Activated T-helper 17 cell treated with anti-CD3 and anti-CD28 coated beads, Interleukin-2, amount 50 U/mL, for 72 hours (primary cell): ENCODE data around the gene PDSS2. TPM values are rescaled to one million over a fixed set of nuclear protein-coding genes. Genes with fewer than 3 reads are reported as not detected.

Source experiments
- ATAC-seq: fragments of 150-1000 bp; cut with Tn5 transposase; replicated peaks from 2 replicates; pipeline ENCODE4 v1.10.0; 2021; ENCODE audit warnings: mild to moderate bottlenecking, moderate library complexity
- H3K27ac Mint-ChIP-seq: one replicate; pipeline ENCODE4 v1.8.0; 2022; ENCODE audit warnings: mixed read lengths
- H3K27me3 Mint-ChIP-seq: one replicate; pipeline ENCODE4 v1.8.0; 2022; ENCODE audit warnings: mixed read lengths
- H3K36me3 Mint-ChIP-seq: one replicate; pipeline ENCODE4 v1.8.0; 2022; ENCODE audit warnings: low read depth, mild to moderate bottlenecking, mixed read lengths
- H3K4me1 Mint-ChIP-seq: one replicate; pipeline ENCODE4 v1.8.0; 2022; ENCODE audit warnings: mixed read lengths
- H3K4me3 Mint-ChIP-seq: one replicate; pipeline ENCODE4 v1.8.0; 2022; ENCODE audit warnings: mild to moderate bottlenecking, mixed read lengths
- H3K9me3 Mint-ChIP-seq: one replicate; pipeline ENCODE4 v1.8.0; 2022; ENCODE audit warnings: mixed read lengths
- total RNA-seq, 2 donors: library from RNA; stranded (reverse); gene quantifications; one replicate each; pipeline ENCODE4 v1.2.3, GENCODE V29; 2022

Gene PDSS2
- total RNA-seq, 2 donors from 2014 or later: 10.4 to 13.6 TPM

DNA sequence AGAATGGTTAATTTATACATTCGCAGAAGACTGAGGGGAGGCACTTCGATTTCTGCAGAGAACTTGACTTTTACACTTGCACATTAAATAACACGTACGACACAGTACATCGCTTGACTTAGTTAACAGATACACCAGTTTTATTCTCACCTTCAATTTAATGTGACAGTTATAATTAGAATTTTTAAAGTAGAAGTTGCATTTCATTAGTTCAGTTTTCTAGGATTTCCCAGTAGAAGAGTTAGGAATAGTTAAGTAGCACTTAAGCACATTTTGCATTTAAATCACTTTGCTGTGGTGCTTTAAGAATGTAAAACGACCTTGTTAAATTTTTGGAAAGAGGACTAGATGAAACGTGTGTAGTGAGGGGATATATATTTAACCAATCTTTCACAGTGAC, 342.4 kb downstream of the PDSS2 start:
- Mint-ChIP-seq H3K27me3 (peaks cover 7% of the 10 kb centered on the region), H3K27ac (no peak overlapping the region), H3K9me3 (no peaks in the 10 kb centered on the region), H3K36me3 (no peaks in the 10 kb centered on the region), H3K4me1 (no peaks in the 10 kb centered on the region), H3K4me3 (peak overlapping the region; percentile 78)
- no peak for ATAC-seq

DNA sequence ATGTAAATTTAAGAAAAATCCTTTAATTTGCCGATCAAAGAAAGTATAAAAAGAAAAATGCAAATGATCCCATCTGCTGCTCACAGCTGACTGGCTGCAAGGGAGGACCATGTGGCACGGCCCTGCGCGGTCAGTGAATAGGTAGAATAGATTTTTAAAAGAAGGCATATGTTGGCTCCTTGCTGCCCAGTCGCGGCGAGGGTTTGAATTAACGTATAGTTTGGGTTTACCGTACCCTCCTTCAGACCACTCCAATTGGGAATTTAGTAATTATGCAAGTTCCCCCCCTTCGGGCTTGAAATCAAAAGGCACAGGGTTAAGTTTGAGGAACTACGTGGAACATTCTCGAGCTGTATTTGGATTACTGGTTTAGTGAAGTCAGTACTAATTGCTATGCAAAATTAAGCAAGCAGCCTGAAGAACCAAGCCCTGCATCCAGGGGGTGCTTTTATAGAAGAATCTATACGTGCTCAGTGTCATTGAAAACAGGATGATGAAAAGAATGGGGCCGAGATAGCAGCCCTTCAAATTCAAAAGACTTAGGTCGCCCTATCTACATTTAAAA, 343.0 kb downstream of the PDSS2 start:
- Mint-ChIP-seq H3K4me3 (peak overlapping the region; percentile 78), H3K27ac (peak overlapping the region; percentile 61), H3K9me3 (no peaks in the 10 kb centered on the region), H3K4me1 (no peaks in the 10 kb centered on the region), H3K36me3 (no peaks in the 10 kb centered on the region), H3K27me3 (peaks cover 7% of the 10 kb centered on the region)
- ATAC-seq: no peak

- ATAC-seq: peak; percentile 31
- Mint-ChIP-seq H3K4me1 (no peaks in the 10 kb centered on the region), H3K4me3 (peak overlapping the region; percentile 78), H3K27ac (peak overlapping the region; percentile 61), H3K27me3 (peaks cover 7% of the 10 kb centered on the region), H3K36me3 (no peaks in the 10 kb centered on the region), H3K9me3 (no peaks in the 10 kb centered on the region)
These were observed 343.6 kb downstream of the PDSS2 start for GRCh38 chr6:107115695-107116327.

DNA sequence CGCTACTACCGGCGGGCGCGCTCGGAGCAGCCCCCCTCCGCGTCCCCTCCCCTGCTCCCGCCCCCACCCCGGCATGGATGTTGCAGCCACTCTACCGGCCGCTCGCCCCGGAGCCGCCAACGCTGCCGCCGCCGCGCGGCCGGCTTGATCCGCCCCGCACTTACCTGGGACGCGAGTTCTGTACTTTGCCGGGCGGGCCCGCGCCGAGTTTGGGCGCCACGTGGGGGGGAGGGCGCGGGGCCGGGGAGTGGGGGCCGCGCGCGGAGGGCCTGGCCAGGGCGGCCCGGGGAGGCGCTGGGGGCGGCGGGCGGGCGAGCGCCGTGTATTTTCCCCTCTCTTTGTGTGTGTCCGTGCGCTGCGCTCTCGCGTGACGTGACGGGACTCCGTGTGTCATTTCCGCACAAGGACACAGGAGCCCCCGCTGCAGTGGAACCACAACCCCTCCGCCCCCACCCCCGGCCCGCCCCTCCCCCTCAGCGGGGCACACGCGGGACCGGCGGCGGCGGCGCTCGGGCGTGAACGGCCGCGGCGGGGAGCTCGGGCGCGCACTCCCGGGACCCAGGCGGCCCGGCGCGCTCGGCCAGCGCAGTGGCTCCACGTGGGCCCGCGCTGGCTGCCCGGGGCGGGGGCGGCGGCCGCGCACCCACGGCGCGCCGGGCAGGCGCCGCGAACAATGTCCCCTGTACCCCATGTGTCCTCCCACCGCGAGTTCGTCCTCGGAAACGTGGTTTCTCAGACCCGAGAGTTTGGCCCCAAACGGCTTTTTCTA, 344.3 kb downstream of the PDSS2 start, which contains the start of gene BEND3:
Gene BEND3 (minus strand): TSS at position 590 of the 769 bp plus-strand sequence. CDS start 16,230 bp downstream, outside the sequence.
- Mint-ChIP-seq H3K4me3 (peak within 1 kb of the TSS; percentile 78), H3K27me3 (peaks cover 7% of the 10 kb centered on the region), H3K36me3 (no peaks in the 10 kb centered on the region), H3K9me3 (no peaks in the 10 kb centered on the region), H3K4me1 (no peaks in the 10 kb centered on the region), H3K27ac (peak within 1 kb of the TSS; percentile 61)
- peak; percentile 26 for ATAC-seq

DNA sequence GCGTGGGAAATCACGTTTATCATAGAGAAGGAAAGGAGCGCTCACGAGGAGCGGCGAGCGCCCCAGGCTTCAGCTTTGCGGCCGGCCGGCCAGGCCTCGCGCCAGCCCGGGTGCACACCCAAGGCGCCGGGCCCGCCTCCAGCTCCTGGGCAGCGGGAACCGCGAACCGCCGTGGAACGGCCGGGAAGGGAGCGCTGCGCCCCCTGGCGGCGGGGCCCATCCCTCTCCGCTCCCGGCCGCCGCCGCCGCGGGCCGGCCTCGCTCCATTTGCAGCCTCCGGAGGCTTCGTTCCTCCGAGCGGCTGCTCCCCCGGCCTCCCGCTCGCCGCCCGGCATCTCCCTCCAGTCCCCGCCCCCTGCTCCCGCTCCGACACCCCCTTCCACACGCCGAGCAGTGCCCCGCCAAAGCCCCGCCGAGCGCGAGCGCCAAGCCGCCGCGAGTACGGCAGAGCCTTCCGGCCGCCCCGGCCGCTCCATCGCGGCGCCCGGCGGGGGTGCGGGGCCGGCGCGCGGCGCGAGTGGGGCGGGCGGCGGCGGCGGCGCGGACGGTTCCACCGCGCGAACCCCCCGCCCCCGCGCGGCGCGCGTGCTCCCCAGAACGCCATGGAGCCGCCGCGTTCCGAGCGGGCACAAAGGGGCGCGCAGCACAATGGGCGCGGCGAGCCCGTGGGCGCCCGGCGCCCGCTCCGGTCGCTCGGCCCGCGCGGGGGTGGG, 345.0 kb downstream of the PDSS2 start:
- ATAC-seq: peak; percentile 86
- Mint-ChIP-seq H3K4me1 (no peaks in the 10 kb centered on the region), H3K9me3 (no peaks in the 10 kb centered on the region), H3K27ac (no peak overlapping the region), H3K4me3 (peak overlapping the region; percentile 77), H3K27me3 (peaks cover 7% of the 10 kb centered on the region), H3K36me3 (no peaks in the 10 kb centered on the region)

- H3K36me3 Mint-ChIP-seq: no peaks in the 10 kb centered on the region
- H3K4me3 Mint-ChIP-seq: no peak overlapping the region
- H3K27me3 Mint-ChIP-seq: no peaks in the 10 kb centered on the region
- H3K4me1 Mint-ChIP-seq: no peaks in the 10 kb centered on the region
- H3K9me3 Mint-ChIP-seq: no peaks in the 10 kb centered on the region
- no peak for ATAC-seq
- no peak overlapping the region for H3K27ac Mint-ChIP-seq
These were observed 349.2 kb downstream of the PDSS2 start for GRCh38 chr6:107110200-107110599.

DNA sequence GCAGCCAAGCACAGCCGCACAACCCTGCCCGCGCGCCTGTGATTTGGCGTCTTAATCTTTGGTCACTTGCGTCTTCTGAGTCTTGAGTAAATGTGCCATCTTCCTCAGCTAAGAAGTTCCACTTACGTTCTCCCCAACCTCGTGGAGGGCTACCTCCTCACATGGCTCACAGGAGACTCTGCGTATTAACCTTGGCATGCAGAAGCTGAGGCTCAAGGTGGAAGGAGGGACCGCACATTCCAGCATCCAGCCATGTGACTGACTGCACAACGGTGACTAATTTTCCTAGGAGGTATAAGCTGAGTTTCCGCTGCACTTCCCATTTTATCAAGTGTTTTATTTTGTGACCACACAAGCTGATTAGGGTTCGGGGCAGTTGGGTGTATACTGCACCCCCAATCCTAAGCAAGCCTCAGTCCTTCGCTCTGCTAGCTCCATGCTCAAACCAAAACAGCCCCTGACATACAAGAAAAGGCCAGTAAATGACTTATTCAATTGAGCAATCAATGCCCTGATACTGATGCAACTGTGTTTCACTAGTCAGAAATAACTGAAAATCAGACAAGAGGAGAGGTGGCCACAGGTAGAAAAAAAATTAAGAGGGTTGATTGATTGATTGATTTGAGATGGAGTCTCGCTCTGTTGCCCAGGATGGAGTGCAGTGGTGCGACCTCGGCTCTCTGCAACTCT, 351.0 kb downstream of the PDSS2 start:
- Mint-ChIP-seq H3K4me1 (no peaks in the 10 kb centered on the region), H3K27ac (no peak overlapping the region), H3K9me3 (no peaks in the 10 kb centered on the region), H3K4me3 (no peak overlapping the region), H3K36me3 (no peaks in the 10 kb centered on the region), H3K27me3 (no peaks in the 10 kb centered on the region)
- ATAC-seq: no peak

DNA sequence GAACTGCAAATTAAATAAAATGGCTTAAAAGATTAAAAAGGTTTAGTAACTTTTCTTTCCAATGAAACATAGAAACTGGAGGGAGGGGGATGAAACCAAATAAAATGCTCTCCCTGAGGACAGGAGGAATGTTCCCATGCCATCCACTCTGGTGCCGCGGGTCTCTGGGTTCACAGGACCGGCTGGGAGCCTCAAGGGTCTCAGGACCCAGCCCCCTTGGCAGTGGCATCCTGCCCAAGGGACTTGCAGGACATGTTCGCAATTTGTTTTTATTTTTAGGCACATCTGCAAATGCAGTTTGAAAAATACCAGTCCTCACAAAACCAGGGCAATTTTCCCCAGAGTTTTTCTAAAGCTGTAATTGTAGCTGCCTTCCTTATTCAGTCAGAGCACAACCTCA, 351.6 kb downstream of the PDSS2 start:
- Mint-ChIP-seq H3K4me1 (no peaks in the 10 kb centered on the region), H3K36me3 (no peaks in the 10 kb centered on the region), H3K4me3 (no peak overlapping the region), H3K9me3 (no peaks in the 10 kb centered on the region), H3K27me3 (no peaks in the 10 kb centered on the region), H3K27ac (no peak overlapping the region)
- ATAC-seq: no peak

- Mint-ChIP-seq H3K4me1 (no peaks in the 10 kb centered on the region), H3K4me3 (no peak overlapping the region), H3K27me3 (no peaks in the 10 kb centered on the region), H3K27ac (no peak overlapping the region), H3K36me3 (no peaks in the 10 kb centered on the region), H3K9me3 (no peaks in the 10 kb centered on the region)
- ATAC-seq: no peak
These were observed 353.2 kb downstream of the PDSS2 start for GRCh38 chr6:107106165-107106564.

DNA sequence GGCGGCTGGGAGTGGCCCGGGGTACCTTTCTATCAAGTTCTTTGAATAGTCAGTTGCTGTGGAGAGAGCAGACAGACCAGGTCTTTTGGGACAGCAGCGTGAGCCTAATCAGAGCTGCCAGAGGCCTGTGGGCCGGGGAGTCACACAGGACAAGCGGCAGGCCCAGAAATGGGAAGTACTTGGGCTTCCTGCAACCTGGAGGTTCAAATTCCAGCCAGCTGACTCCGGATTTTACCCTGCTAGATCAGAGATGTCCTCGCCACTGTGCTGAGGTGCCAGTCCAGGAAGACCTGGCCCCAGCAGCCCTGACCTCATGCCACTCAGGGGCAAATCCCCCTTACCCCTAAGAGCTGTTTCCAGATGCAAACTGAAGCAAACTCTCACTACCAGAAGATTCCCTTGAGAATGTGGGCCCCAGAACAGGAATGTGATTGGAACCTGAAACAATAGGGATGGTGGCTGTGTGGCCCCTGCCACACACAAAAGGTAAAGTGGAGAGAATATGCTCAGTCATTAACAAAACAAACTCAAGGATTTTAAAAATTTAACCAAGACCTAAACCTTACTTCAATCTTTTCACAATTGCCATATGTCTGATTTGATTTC, 353.8 kb downstream of the PDSS2 start:
- no peaks in the 10 kb centered on the region for H3K4me1 Mint-ChIP-seq
- H3K4me3 Mint-ChIP-seq: no peak overlapping the region
- no peak for ATAC-seq
- H3K27me3 Mint-ChIP-seq: no peaks in the 10 kb centered on the region
- H3K27ac Mint-ChIP-seq: no peak overlapping the region
- H3K9me3 Mint-ChIP-seq: no peaks in the 10 kb centered on the region
- no peaks in the 10 kb centered on the region for H3K36me3 Mint-ChIP-seq

DNA sequence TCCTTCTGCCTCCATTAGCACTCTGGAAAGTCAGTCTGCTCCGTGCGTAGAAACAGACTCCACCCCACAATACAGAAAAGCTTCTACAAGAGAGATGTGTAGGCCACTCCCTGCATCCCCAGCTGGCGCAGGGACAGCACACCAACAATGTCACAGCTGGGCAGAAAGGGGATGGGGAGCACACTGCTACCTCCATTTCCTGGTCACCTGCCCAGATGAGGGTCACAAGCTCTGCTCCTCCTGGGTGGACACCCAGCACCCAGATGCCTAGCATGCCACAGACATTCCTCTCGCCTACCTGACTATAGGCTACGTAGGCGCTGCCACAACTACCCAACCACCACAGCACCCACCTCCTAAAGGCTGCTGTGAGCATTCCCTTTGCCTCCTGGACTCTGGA, 356.3 kb downstream of the PDSS2 start:
- no peak for ATAC-seq
- H3K27me3 Mint-ChIP-seq: no peaks in the 10 kb centered on the region
- H3K9me3 Mint-ChIP-seq: no peaks in the 10 kb centered on the region
- peaks cover 9% of the 10 kb centered on the region for H3K4me1 Mint-ChIP-seq
- no peak overlapping the region for H3K4me3 Mint-ChIP-seq
- H3K27ac Mint-ChIP-seq: peak overlapping the region; percentile 33
- H3K36me3 Mint-ChIP-seq: peaks cover 7% of the 10 kb centered on the region
